Skin epidermis (tissue), 12 donors: ENCODE results near the gene SDSL.

Source experiments
- H3K27ac ChIP-seq, 21 experiments: fragments of 200-600 bp; sonication (generic) in 11 of 21; one replicate each; pipeline ENCODE4 v1.5.0; 2020; ENCODE audit warnings: mild to moderate bottlenecking in 3 of 21, inconsistent platforms in 2 of 21, moderate library complexity in 2 of 21
- H3K4me3 ChIP-seq, 7 experiments: fragments of 200-600 bp; sonication (generic) in 2 of 7; one replicate each; pipeline ENCODE4 v1.5.0; 2020; ENCODE audit warnings: inconsistent platforms in 2 of 7, mild to moderate bottlenecking in 2 of 7, moderate library complexity in 1 of 7

Gene SDSL

DNA sequence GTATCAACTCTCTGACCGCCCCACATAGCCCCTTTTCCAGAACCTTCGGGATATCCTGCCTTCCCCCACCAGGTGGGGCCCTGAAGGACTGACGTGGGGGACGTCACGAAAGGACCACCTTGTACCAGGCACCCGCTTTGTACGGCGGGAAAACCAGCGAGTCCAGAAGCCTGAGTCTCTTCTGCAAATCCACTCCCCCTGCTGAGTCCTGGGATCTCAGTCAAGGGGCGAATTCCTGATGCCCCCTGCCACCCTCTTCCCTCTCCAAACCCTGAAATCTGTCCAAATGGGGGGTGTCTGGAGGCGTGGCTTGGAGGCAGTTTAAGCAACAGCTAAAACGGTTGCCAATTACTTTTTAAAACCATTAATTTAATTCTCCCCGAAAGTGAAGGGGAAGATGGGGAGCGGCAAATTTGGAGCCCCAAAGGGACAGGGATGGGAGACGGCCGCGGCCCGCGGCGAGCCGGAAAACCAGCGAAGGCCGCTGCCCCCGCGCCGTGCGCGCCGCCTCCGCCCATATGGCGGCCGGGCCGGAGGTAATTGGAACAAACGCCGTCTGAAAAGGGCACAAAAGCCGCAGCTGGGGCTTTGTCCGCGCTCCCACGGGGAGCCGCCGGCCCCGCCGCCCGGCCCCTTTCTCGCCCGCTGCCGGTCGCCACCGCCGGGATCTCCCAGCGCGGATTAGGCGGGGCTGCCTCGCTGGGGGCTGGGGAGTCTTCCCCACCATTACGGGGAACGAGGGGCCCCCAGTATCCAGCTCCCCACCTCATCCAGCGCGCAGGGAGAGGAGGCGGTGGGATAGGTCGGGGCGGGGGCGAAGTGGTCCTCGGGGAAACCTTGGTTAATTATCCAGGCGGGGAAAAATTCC lies 42.9 kb downstream of the SDSL start:
- Histone ChIP-seq H3K4me3 (no peak overlapping the region), H3K27ac (no peak overlapping the region)

DNA sequence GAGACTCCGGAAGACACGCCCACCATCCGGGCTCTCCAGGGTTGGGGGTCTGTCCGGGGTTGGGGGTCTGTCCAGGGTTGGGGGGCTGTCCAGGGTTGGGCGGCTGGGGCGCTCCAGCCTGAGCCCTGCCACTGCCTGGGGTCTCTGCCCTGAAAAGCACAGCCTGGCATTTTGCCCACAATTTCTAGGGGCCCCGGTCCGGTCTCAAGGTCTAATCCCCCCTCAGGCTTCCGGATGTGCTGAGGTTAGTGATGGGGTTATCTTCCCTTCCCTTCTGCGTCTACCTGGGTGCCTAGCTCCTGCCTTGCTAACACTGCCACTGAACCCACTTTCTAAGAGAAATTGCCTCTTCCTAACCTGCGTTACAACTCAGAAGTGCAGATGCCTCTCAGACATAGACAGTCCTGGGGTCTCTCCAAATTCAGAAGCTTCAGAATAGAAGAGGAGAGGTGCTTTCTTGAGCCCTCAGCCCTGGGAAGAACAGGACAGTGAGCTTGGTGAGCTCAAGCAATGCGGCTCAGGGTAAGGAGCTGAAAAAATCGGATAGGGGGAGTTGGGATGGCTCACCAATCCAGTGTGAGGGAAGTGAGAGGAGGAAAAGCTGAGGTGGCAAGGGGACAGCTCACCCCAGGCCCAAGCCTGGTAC lies 43.8 kb downstream of the SDSL start:
- Histone ChIP-seq H3K4me3 (no peak overlapping the region), H3K27ac (no peak overlapping the region)

DNA sequence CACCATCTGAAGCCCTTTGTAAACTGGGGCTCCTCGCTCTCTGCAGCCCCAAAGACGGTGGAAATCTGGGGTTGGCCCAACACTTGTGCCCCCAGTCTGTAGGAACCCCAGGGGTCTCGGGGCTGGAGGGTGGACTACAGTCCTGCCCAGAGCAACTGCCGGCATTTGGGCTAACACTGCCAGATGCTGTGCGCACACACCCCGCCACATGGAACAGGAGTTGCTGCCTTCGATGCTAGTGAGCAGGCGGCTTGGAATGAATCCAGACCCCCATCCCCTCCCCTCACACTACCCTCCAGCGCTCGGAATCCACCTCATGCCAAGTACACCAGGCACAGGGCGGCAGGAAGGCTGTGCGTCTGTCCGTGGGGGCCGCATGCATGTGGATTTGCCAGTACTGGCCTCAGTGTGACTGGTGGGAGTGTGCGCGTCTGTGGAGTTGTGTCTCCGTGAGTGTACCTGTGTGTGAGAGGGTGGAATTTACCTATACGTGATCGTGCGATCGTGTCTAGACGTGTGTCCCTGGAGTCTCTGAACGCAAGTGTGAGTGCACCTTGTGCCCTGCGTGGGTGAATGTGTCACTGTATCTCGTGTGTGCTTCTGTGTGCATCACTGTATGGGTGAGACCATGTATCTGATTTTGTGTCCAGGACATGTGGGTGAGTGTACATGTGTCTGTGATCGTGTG lies 44.4 kb downstream of the SDSL start:
- Histone ChIP-seq H3K4me3 (peak overlapping the region in 2 of 7 experiments; percentile 11 to 31), H3K27ac (no peak overlapping the region)

DNA sequence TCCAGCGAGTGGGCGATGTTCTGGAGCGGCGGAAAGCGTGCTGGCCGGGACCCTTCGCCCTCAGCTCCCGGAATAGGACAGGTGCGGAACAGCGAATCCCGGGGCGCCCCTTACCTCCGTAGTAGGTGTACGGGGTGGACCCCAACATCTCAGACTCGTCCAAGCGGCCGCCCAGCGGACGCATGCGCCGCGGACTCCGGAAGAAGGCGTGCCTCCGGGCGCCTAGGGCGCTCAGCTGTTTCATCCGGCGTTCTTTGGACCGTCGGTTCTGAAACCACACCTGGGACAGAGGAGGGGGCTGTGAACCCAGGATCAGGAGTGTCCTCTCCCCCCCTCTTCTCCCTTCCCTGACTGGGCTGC lies 44.9 kb downstream of the SDSL start:
- Histone ChIP-seq H3K4me3 (peak overlapping the region in 6 of 7 experiments; percentile 4 to 31 (median 14)), H3K27ac (no peak overlapping the region)

DNA sequence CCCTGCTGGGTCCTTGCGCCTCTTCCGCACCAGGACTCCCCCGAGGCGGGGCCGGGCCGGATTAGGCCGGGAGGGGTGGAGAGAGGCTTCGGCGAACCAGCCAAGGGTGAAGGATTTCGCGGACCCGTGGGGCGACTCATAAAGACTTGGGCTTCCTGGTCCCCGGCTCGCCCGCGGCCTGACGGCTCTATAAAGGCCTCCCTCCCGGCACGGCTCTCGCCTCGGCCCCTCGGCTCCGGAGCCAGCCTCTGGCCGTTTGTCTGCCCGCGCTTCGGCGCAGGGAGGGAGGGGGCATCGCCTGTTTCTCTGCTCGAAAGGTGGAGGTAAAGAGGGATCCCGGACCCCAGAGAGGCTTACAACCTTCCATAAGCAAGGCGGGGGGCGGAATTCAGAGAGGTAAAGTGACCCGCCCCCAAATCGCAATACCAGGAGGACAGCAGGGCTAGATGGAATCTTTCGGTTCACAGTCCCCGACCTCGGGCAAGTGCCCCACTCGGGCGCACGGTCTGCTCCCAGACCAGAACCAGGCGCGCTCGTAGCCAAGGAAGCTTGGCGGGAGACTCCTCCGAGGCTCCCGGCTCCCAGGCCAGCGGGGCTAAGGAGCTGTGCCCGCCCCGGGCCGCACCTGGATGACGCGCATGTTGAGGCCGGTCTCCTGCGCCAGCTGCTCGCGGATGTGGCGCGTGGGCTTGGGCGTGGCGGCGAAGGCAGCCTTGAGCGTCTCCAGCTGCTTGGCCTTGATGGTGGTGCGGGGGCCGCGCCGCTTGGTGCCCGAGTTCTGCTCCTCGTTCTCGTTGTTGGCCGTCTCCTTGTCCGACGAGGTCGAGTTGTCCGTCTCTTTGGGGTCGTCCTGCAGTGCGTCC lies 45.6 kb downstream of the SDSL start:
- peak overlapping the region in 6 of 7 experiments; percentile 4 to 31 (median 14) for H3K4me3 ChIP-seq
- H3K27ac ChIP-seq, result no peak overlapping the region

DNA sequence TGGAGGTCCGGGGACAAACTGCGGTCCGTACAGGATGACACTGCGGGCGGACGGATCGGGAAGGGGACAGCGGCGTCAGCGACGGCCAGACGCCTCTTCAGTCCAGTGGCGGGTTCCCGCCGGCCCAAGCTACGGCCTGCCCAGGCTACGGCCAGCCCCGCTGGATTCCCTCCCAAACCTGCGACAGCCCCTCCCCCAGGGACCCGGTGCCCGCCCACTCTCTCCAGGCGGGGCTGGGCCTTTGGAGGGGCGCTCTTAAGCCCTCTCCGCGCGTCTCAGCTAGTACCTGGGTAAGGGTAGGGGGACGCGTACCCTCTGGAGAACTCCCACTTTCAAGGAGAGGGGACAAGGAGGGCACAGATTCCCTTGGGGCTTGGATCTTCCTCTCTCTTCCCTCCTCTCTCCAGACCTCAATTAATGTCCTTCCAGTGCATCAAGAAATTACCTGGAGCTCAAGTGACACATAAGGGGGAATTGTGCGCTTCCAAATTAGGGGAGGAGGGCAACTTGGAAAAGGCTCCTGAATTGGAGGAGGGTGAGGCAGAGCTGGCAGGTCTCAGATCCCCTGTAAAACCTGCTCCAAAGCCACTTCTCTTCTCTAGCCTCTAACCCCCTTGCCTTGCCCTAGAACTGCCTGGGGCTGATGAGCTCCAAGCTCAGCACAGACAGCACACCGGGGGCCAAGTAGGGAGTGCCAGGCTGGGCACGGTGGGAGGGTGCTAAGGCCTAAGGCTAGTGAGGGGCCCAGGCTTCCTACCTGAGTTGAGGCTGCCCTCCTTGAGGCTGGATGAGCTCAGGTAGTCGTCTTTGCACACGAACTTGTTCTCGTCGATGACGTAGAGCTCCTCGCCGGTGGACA lies 46.4 kb downstream of the SDSL start:
- peak overlapping the region in 1 of 7 experiments; percentile 31 for H3K4me3 ChIP-seq
- no peak overlapping the region for H3K27ac ChIP-seq

DNA sequence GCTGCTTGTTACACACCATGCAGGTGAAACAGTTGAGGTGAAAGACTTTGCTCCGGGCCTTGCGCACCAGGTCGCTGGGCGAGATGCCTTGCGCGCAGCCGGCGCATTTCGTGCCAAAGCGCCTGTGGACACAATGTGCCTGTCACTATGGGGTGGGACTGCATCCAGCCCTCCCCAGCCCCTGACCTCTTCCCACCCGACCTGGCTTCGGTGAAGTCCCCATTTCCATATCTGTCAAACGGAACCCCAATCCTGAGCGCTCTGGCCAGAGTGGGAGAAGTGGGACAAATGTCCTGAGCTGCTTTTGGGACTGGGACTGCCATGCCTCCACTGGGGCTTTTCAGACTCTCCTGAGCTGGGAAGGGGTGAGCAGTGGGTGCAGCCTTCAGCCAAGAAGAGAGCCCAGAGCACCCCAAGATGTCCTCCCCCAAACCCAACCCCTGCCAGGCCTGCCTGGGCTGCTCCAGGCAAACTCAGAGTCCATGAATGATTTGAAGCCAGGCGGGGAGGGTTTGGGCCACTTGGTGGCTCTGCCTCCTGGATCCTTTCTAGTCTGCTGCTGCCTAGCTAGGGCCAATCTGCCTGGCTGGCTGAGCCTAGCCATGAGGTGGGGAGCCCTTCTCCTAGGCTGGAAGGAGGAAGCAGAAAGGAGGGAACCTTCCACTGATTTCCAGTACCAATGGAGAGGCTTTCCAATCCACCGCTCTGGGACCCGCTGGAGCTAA lies 47.2 kb downstream of the SDSL start:
- no peak overlapping the region for H3K27ac ChIP-seq
- H3K4me3 ChIP-seq, result no peak overlapping the region

DNA sequence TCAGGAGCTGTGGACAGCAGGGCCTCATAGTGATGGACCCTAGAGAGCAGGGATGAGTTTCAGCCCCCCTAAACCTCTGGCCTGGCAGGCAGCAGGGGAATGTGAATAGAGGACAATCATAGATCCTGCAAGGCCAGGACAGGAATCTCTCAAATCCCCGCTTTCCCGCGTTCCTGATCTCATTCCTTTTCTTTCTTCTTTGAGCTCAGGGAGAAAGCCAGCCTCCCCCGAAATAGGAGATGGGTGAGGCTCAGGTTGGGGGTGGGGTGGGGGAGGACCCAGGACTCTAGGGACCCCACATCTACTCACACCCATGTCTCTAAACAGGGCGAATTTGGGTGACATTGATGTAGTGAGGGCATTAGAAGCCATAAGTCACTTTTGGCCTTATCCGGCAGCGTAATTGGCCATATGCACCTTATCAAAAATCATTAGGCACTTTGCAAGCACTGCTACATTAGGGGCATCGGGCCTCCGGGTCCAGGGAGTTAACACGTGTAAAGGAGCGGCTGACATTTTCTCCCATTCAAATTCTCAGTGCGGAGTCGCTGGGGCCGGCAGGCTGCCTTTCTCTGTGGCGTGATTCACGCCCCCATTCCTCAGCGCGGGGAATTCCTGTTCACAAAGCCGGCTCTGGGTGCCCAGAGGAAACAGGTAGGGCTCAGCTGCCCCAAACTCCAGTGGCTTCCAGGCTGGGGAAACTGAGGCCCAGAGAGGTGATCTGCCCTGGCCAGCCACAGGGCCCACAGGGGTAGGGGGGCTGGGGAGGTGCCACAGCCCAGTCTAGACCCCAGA lies 48.0 kb downstream of the SDSL start:
- Histone ChIP-seq H3K27ac (no peak overlapping the region), H3K4me3 (no peak overlapping the region)

DNA sequence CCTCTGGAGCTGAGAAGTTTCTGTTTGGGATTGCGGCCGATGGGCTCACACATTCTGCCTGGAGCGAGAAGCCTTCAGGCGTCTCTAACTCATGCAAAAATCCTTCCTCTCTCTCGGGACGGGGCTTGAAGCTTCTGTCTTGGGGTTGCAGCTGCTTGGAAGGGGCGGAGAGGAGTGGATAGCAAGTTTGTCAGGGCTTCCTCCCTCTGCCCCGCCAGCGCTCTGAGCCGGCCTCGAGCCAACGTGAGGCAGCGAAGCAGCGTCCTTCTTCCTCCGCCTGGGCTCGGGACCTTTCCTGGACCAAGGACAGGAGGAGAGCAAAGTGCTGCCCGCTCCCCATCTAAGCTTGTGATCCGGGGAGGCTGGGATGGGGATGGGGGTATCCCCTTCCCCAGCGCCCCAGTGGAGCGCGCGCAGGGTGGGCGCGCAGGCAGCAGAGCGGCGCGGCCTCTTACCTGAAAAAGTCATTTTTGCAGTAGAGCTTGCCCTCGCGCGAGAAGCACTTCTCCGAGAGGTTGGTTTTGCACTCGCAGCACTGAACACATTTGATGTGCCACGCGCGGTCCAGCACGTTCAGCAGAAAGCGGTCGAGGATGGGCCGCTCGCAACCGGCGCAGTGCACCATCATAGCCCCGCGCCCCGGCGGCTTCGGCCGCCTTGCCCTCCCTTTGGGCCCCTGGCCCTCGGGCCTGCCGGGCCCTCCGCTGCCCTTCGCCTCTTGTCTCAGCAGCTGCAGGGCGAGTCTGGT lies 48.9 kb downstream of the SDSL start:
- Histone ChIP-seq H3K4me3 (no peak overlapping the region), H3K27ac (no peak overlapping the region)

DNA sequence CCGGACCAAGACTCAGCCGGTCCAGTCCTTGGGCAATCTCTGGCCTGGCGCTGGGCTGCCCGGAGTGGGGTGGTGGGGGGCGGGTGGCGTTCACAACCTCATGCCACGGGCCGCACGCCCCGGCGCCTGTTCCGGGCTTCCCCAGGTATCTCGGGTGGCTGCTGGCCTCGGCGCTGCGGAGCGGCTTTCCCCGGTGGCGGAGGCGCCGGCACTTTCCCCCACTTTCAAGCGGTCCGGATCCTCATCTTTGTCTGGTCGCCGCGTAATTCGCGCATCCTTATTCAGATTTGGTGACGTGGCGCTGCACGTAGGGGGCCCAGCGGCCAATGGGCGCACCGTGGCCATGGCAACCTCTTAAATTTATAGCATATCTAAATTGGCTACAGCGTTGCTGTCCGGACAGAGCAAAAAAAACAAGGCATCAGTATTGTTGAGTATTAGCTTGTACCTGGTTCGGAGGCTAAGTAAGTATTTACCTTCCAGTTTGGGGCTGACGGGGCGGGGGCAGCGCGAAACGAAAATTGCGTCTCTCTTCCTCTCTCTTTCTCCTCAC lies 49.5 kb downstream of the SDSL start, which contains the start of gene LHX5:
Gene LHX5, minus strand, starts transcription at position 253 of the 553 bp plus-strand sequence. CDS start 373 bp downstream, outside the sequence.
- H3K27ac ChIP-seq, result no peak within 1 kb of the TSS
- H3K4me3 ChIP-seq, result no peak within 1 kb of the TSS

DNA sequence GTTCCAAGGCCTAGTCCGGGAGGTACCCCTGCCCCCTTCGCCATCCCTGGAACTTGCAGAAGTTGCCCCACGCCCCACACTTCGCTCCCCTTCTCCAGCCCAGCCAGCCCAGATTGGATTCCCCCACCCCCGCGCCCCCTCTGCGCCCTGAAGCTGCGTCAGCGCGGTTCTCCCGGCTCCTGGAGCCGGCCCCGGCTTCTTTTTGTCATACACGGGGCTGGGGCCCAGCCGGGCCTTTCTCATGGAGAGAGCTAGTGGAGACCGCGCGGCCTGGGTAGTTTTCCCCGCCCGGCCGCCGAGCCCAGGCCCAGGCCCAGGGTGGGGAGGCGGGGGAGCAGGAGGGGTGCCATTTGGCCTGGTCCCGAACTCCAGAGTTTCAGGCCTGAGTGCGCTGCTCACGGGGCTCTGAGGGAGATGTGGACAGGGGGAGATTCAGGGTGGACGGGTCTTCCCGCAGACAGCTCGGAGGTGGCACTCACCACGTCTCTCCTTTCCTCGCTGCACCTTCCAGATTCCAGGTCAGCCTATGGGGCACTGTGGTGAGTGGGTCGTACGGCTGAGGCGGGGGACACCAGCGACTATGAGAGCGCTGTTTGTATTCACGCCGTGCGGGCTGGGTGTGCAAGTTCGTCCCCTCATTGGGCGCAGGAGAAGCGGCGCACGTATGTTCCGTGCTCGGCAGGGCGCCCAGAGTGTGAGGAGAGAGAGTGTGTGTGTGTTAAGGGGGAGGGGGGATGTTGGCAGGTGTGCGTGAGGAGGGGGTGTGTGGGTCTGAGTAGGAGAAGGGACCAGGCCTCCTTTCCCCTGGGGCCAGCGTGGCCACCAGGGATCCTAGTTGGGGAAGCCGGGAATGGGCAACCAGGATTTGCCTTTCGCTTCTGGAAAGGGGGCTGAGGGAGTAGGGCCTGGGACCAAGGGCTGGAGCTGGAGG lies 50.3 kb downstream of the SDSL start:
- Histone ChIP-seq H3K4me3 (no peak overlapping the region), H3K27ac (no peak overlapping the region)

DNA sequence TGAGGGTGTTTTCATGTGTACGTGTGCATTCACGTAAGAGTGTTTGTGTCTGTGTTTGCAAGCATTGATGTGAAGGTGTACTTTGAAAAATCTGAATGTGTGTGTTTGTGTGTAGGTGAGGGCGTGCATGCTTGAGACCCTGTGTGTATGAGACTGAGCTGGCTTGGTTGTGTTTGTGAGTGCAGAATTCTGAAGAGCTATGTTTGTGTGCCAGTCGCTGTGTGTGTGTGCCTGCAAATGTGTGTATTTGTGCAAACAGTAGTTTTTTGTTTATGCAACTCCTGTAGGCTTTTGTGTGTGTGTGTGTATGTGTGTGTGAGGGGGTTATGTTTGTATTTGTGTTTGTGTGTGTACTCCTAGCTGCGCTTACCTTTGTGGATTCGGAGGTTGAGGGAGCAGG lies 51.2 kb downstream of the SDSL start:
- H3K4me3 ChIP-seq, result no peak overlapping the region
- H3K27ac ChIP-seq, result no peak overlapping the region

DNA sequence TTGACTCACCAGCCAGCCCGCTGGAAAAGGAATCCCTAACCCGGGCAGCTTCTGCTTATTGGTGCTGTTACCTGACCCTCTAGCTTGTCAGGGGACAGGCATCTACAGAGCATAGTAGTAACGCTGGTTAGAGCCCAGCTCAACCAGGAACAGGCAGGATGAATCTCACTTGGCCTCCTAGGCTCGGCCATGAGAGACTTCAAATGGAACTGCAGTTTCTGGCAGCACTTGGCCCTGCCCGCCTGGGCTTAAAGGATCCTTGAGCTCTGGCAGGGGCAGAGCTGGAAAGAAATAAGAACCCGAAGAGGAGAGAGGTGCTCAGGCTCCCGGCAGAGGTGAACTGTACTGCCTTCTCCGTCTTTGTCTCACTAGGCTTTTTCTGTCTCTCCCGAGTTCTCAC lies 51.8 kb downstream of the SDSL start:
- Histone ChIP-seq H3K27ac (no peak overlapping the region), H3K4me3 (no peak overlapping the region)

DNA sequence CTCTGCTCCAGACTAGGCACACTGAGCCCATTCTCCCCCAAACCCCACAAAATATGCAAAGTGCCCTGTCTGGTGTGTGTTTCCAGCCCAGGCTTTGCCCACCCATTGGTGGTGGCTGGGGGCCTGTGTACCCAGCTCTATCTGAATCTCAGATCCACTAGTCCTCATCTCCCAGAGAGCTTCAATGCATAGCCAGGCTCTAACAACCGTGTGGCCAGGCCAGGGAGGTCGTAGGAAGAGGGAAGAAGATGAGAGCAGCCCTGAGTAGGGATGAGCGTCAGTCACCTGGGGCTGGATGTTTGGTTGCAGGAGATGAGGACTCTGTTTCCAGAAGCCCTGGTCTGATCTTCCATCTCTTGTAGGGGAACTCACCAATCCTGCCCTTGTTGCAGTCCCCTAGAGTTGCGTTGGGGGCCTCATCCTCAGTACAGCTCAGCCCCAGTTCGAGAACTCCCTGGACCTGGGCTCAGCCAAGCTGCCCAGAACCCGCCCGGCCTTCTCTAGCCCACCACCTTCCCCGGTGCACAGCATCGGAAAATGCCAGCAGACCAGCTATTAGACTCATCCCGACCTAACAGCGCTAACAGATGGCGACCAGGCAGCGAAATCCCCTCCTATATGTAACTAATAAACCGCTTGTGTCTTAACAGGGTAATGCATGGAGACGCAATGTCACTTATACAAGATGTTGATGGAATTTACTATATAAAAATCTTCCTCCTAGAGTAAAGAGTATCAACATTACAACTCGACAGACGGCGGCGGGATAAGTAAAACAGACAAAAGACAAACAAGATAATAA lies 52.7 kb downstream of the SDSL start:
- Histone ChIP-seq H3K4me3 (no peak overlapping the region), H3K27ac (no peak overlapping the region)
